CD4-positive, alpha-beta T cell treated with Interleukin-21 for 1 hour (primary cell): ENCODE measurements around the gene CPED1.
"Not testable (repeated sequence)": the region's sequence is repeated elsewhere in the genome, so short reads cannot be mapped to it uniquely, and the experiment has no call there.

ENCODE experiments used
- DNase-seq: peaks from one replicate; pipeline ENCODE4 v3.0.0-alpha.2; 2020

Gene CPED1

GRCh38 chr7:120981888-120982615 is 6.5 kb upstream of the CPED1 start:
- DNase-seq: no peak

DNA sequence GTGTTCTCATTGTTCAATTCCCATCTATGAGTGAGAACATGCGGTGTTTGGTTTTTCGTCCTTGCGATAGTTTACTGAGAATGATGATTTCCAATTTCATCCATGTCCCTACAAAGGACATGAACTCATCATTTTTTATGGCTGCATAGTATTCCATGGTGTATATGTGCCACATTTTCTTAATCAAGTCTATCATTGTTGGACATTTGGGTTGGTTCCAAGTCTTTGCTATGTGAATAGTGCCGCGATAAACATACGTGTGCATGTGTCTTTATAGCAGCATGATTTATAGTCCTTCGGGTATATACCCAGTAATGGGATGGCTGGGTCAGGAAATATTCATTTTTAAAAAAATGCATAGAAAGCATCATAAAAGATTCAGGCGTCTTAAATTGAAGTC is 4.9 kb upstream of the CPED1 start:
- DNase-seq: not testable (repeated sequence)

- no peak for DNase-seq
These were observed 4.1 kb upstream of the CPED1 start for GRCh38 chr7:120984406-120984805.

DNA sequence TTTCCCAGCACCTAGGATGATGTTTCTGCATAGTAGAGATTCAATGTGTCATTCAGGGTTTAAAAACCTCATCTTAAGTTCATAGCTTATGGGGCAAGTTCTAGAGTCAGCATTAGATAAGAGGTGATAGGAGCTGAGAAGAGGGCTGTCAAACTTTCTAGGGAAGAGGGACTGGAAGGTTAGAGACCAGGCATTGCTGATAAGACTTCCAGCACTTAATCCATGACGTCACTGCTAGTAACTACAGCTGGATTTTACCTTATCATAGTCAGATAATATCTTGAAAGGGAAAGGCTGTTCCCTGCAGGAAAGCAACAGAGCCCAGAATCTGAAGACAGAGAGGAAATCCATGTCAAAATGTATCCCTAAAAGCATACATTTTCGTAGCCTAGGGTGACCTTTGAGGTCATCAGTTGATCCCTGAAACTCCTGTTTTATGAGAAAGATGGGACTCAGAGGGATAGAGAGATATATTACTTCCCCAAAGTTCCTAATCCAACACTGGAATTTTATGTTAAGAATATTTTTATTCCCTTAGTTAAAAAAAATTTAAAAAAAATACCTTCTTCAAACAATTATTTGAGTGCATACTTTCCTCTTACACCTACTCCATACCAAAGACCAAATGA is 3.3 kb upstream of the CPED1 start:
- DNase-seq: no peak

GRCh38 chr7:120985839-120986238 is 2.7 kb upstream of the CPED1 start:
- DNase-seq: no peak

DNA sequence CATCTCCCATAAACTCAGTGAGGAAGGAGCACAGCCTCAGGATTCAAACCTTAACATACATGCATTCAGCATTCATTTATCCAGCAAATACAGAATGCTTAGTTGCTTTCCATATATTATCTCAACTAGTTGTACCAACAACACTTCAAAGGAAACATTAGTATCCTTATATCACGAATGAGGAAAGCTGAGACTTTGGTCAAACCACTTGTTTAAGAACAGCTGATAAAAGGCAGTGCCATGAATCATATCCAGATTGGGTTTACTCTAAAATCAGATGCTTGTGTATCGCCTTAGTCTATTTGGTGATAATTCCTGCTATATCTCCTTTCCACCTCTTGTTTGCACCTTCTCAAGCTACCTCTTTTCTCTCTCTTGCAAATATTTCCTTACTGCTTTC is 1.9 kb upstream of the CPED1 start:
- no peak for DNase-seq

GRCh38 chr7:120987280-120987679 is 1.2 kb upstream of the CPED1 start:
- no peak for DNase-seq

GRCh38 chr7:120987683-120988590 is 574 bp upstream of the CPED1 start:
- DNase-seq: peak; percentile 87

DNA sequence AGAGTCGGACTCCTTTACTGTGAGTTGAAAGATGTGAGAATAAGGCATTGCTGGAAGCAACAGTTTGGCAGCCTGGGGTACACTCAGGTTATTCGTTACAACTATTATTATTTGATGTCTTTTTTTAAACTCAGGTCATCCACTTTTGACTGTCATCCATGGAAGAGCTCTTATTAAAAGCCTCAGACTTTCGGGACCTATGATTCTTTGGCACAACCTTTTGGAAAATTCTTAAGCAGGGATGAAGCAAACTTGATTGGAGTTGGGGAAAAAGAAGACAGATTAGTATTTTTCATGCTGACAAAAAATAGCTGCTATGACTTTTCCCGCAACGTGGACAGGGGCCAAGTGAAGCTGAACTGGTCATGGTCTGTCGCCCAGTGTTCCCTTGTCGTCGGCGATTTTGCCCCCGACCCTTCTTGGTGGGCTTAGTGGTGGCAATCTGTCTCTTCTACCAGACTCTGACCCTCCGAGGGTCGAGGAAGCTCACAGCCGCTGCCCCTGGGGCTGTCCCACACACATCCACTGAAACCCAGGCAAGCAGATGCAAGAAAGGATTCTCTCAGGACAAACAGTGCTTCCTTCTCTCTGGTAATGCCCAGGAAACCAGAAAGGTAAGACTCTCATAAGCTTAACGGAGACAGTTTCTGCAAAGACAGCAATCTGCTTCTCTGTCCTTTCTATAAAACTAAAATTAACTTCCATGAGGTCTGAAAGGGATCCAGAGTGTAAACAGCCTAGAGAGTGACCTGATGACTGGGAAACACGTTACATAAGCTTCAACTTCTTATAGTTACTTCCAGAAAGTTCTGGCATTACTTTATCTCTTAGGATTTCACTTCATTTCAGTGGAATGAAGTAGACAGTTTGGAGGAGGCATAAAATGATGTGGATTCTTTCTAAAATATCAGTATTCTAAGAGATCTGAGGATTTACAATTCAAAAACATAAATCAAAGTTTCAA is 1.0 kb downstream of the CPED1 start:
- no peak for DNase-seq

DNA sequence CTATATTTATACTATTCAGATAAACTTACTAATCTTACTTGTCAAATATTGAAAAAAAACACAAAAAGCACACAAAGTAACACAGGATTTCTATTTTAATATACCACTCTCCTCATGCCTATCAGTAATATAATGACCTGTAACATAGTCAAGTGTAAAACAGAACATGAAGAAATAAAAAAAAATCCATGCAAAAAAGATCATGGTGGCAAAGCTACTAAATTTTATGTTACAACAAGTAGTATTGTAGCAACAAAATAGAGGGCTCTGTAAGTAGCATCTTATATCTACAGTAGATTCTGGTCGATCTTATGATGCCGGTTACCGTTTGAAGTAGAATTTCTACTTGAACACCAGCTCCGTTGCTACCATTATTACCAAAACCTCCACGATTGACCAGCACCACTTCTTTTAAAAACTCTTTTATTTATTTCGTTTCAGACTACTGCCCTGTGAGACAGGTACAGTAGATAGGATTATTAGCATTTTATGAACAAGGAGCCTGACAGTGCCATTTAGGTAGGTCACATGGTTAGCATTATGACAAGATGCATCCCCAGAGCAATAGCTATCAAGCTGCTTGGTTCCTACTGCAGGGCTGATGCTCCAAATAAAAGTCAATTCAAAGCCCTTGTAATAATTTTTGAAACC is 2.1 kb downstream of the CPED1 start:
- DNase-seq: no peak

DNA sequence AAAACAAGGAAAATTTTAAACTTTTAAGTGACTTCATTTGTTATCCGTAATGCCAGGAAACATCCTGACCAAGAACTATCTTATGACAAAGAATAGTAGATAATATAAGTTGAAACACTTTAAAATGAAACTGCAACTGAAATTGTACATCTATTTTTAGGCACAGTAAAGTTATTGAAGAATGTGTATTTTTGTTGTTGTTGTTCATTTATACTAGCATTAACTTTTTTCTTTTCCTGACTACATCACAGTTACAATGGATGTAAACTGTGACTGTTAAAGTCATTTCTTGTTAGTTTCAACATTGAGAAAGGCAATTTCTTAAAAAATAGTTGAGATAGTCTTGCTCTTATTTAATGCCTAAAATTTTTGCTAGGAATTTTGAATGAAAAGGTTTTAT is 2.6 kb downstream of the CPED1 start:
- no peak for DNase-seq

- DNase-seq: no peak
These were observed 3.1 kb downstream of the CPED1 start for GRCh38 chr7:120991581-120991980.

DNA sequence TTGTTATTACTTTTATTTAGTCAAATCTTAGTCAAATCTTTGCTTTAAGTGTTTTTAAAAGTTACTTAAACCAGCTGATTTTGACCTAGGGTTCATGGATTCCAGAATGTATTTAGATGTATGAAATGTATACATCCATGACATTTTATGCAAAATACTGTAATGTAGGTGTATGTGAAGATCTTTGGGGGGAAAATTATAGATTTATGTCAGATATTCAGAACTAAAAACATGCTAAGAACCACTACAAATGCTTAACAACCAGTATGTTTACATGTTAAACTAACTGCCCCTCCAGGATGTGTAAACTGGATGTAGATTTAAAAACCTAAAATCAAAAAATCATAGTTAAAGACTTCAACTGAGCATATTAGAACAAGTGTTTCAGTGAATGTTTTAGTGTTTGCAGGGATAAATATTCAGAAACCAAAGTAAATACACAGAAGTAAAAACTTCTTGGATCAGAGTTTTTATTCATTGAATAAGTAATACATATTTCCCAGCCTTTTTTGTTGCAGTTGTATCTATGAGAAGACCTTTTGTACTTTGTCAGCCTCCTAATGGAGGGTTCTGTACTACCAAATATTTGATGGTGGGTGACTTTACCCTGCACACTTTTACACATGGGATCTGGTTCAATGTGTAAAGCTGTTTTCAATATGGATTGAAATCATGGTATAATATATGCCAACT is 3.9 kb downstream of the CPED1 start:
- no peak for DNase-seq

GRCh38 chr7:120992965-120993494 is 4.5 kb downstream of the CPED1 start:
- no peak for DNase-seq

- no peak for DNase-seq
These were observed 5.2 kb downstream of the CPED1 start for GRCh38 chr7:120993553-120994191.

- DNase-seq: no peak
These were observed 6.2 kb downstream of the CPED1 start for GRCh38 chr7:120994512-120995410.

DNA sequence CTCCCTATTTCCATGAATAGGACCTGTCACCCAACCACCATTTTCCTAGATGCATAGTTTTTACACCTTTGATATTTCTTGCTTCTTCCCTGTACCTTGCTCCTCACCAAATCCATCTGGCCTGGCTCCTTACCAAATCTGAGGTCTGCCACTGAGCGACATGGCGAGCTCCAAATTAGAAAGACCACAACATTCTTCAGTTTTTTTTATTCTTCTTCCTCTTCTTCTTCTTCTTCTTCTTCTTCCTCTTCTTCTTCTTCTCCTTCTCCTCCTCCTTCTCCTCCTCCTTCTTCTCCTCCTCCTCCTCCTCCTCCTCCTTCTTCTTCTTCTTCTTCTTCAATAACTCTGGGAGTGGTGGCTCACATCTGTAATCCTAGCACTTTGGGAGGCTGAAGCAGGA is 7.1 kb downstream of the CPED1 start:
- no peak for DNase-seq

GRCh38 chr7:120996333-120996987 is 7.9 kb downstream of the CPED1 start:
- DNase-seq: peak; percentile 65

DNA sequence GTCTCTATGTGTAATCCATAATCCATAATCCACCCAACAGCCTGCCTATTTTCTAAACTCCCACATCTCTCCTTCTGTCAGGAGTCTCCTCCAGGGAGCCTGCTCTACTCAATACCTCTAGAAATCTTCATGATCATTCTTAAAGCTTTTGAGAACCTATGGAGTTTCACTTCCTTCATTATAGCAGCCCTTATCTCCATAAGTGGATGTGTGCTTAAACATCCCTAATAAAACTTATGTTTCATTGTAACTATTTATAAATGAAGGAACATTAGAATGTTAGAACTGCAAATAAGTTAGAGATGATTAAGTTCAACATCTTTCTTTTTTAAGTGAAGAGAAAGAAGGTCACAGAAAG is 8.5 kb downstream of the CPED1 start:
- no peak for DNase-seq
